Hepatic stellate cell (primary cell): ENCODE measurements around the gene SLIT1.
"Not testable (repeated sequence)": the region's sequence is repeated elsewhere in the genome, so short reads cannot be mapped to it uniquely, and the experiment has no call there.

Source experiments
- DNase-seq: peaks from one replicate; pipeline ENCODE4 v3.0.0; 2011; ENCODE audit warnings: low spot score

SLIT1 gene

DNA sequence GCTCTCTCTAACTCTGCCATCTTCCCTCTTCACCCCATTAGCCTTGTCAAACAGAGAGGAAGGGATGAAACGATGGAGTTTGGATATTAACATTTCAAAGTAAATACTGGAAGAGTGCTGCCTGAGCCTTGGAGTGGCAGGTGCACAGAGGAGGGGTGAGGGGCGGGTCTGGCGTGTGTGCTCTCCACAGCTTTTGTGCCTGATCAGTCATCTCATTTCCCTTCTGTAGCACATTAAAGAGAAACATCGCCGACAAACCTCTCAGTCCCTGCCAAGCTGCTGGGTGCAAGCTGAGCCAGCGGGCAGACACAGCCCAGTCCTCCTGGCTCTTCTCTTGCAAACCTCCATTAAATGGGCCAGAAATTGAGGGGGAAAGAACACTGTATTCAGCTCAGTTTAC, 76.2 kb downstream of the SLIT1 start:
- no peak for DNase-seq

DNA sequence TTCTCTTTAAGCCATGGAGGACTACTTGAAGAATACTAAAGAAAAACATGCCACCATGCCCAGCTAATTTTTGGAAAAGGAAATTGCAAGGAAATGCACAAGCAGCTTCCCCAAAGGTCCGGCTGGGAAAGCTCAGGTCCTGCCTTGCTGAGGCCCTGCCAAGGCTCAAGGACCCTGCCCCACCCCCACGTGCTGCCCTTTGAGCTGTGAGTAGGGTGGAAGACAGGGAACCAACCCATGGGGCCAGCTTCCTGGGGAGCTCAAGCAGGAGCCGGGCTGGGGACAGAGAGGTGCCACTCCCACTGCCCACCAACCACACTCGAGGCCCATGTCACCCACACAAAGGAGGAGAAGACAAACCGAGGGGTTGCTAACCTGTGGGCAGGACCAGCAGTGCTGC, 78.2 kb downstream of the SLIT1 start:
- DNase-seq: no peak

DNA sequence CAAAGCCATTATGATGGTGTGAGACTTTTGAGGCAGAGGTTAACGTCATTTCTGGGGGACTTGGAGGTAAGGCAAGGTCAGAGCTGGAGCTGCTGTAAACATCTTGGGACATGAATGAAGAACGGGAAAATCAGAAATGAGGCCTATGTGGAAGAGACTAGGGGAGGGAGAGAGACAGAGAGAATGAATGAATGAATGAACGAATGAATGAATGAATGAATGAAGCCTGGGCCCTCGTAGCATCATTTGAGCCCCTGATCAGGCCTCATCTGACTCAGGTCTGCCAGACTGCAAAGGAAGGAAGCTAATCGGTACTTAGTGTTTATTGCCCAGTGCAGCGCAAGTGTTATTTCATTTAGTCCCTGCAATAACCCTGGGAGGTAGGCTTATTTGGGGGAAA, 79.6 kb downstream of the SLIT1 start:
- no peak for DNase-seq

DNA sequence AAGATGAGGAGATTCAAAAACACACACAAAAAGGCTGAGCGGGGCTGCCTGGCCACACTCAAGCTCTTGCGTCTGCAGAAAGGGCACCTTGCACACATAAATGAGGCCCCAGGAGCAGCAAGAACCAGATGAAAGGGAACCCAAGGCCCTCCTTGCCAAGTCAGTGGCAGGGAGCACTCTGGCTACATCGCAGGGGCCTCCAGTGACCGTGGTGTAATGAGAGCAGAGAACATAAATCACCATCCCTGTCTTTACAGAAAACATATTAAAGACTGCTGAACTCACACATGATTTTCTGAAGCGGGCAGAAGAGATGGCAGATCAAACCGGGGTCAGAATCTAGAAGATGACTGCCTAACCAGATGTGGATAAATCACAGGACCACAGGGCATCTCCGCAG, 80.5 kb downstream of the SLIT1 start:
- no peak for DNase-seq

DNA sequence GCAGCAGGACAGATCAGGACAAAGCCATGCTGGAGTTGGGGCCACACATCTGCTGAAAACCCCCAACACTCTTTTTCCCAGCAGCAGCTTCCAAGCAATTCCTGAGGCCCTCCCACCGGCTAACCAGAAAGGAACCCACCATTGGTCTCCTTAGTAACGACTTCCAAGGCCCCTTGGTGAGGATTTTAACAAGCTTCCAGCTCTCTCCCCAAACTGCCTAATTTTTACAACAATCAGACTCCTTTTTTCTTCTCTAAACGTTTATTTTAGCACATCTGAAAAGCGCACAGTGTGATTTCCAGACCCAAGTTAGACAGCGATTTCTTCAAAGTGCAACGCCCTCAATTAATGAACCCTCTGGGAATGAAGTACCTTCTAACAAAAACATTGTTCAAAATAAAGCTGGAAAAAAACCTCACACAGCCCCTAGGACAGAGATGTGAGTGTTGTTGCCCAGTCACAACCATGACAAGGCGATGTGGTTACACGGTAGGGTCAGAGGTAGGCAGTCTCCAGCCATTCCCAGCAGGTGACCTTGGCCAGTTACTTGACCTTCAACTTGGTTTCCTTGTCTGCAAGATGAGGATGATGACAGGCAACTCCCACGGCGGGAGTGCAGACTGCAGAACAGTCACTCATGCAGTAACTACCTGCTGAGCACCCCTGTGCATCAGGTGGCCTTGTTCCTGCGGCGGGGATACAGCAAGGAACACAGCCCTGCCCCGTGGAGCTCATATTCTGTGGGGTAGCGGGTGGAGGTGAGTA, 82.3 kb downstream of the SLIT1 start:
- DNase-seq: no peak

DNA sequence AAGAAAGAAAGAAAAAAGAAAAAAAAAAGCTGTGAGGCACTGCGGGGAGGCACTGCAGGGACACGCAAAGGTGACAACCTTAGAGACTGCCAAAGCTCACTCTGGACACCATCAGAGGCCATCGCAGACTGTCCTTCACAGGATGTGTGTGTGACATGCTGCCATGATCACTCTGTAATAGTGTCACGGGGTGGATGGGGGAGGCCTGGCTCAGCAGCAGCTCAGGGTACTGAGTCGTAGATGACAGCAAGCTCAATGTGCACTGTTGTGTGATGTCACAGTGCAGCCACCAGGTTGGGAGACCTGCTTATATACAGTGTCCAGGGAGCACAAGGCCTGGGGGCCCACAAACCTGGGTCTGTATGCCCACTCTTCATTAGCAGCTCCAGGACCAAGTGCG, 83.3 kb downstream of the SLIT1 start:
- no peak for DNase-seq

DNA sequence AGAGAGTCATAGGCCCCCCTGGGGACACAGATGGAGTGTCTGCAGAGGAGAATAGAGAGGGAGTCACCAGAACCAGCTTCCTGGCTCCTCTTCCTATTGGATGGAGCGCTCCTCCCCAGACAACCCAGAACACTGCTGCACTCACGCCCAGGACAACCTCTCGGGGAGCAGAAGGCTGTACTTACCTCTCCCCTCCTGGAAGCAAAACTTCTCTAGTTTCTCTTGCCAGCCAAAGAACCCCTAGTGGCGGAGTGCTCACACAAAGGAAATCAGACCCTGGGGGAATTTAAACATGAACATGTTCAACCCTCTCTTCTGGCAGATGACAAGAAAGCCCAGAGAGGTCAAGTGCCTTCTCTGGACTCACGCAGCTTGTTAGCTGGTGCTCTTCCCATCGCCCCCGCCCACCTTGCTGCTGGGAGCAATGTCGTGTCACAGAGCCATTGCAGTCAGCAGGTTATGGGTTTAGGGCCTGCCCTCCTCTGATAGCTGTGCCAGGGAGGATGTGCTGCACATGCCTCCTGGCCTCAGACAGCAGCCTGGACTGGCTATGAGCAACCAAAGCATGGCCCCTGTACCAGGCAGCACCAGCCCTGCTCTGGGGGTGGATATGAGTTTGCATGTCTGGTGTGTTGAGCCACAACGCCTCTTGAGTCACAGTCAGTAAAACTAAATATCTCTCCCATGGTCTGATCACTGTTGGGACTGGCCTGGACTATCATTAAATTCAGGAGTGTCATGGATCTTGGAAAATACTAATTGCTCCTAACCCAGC, 84.4 kb downstream of the SLIT1 start:
- DNase-seq: no peak

DNA sequence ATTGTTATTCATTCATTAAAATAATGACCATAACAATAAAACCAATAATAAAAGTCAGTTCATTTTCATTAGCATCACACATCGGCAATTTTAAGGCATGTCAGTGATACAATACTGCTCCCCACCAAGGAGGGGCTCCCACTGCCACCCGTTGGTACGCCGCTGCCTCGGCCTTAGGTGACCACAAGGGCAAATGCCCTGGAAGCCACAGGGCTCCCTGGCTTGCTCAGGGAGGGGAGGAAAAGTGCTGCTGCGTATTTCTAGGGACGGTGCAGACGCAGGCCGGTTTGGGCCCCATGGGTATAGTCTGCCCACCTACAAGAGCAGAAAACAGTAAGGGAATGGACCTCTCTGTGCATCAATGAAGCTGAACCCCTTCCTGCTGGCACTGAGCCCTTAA, 85.1 kb downstream of the SLIT1 start:
- no peak for DNase-seq

DNA sequence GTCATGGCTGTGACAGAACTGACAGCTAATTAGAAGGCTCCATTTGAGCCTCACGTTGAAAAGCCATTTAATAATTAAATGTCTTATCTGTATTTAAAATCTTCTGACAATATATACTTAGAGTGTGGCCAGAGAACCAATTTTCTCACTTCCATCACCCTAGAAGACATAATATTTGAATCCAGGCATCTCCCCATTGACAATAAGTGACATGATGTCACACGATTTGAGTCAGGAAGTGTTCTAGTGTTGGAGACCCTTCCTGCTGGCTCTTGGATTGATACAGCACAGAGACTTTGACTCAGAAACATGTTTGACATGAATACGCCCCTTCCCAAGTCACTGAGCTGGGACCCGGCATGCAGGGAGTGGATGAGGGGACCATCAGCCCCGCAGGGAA, 85.9 kb downstream of the SLIT1 start:
- DNase-seq: no peak

DNA sequence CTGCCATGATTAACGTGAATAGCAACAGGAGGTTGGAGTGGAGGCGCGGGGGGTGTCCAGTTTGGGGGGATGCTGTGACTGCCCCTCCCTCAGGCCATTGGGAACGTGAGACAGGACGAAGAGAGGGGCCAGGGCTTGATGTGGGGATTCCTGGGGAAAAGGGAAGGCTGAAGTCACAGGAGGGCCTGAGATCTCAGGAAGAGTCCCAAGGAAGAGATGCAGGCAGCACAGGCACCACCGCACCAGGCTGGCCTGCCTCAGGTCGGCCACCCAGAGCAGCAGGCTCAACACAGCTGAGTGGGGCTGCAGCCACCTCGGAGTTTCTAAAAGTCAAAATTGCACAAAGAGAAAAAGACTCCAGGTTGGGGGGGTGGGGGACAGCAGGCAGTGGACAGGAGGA, 86.7 kb downstream of the SLIT1 start:
- no peak for DNase-seq

DNA sequence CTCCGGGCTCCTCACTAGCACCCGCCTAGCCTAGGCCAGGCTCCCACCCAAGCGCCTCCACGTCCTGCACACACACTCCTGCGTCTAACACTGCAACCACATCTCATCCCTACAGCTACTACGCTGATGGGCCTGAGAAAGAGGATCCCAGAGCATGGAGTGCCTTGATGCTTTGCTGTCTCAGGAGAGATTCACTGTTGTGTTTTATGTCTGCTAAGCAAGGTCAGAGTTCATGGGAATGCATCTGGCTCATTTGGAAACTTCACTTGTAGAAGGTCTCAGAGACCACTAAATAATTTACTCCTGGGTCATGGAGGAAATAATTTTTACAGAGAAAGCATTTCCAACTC, 88.7 kb downstream of the SLIT1 start:
- no peak for DNase-seq

DNA sequence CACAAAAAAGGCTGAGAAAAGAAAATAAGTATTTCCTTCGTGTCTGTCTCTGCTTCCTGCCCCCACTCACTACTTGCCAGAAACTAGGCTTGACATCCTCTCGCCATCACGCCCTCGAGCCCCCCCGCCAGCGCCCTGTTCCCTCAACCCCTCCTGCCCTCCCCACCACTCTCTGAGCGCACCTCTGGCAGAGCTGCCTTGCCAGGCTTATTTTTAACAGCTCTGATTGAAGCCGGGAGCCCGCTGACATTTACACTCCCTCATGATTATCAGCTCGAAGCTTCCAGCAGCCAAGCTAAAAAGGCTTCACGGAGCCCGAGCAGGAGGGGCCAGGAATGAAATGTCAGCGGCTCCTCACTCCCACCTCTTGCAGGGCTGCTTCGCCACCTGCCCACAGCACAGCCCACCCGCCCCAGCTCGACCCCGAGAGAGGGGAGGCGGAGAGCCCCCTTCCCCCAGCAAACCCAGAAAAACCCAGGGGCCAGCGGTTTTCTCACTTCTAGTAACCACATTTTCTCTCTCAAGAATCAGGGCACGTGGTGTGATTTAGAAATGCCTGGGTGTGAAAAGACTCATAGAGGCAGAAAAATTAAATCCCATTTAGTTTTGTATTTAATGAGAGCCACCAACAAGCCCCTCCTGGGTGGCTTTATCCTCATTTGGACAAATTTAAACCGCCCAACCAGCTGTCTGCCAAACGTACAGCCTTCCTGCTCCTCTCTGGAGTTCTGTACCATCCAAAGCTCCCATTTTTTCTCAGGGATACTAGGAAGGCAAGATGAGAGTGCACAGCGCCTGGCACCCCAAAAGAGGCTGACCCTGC, 89.3 kb downstream of the SLIT1 start:
- no peak for DNase-seq

DNA sequence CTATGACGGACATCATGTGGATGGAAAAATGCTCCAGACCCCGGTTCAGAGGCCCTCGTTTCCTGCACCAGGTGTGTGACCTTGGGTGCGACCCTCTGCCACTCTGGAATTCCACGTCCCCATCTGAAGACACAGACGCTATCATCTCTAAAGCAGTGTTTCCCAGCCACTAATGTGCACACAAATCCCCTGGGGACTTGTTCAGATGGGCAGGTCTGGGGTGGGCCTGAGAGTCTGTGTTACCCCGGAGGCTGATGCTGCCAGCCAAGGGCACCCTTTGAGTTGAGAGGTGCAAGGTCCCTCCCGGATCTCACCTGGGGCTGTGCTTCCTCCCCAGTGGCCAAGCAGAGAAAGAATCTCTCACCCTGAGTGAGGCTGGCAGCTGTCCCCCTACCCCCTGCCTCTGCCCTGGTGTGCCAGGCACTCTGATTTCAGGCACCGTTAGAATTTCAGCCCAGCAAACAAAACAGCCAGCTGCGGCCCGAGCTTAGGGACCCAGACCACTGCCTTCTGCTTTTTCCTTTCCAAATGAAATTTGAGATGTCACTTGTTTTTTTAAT, 90.0 kb downstream of the SLIT1 start:
- no peak for DNase-seq

DNA sequence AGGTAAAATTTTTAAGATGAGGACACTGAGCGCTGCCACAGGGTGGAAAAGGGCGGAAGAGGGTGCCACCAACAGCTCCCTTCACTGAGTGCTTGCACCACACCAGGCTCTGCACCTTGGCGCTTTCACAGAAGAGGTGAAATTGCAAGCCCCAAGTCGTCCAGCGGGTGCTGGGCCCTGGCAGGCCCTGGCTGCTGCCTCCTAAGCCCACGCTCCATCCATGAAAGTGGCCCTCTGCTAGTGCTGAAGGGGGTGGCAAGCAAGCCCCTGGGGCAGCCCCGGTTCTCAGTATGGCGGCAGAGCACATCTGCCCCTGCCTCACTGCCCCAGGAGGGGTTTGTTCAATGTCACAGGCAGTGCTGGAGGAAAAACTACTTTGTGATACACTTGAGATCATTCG, 95.1 kb downstream of the SLIT1 start:
- DNase-seq: no peak

DNA sequence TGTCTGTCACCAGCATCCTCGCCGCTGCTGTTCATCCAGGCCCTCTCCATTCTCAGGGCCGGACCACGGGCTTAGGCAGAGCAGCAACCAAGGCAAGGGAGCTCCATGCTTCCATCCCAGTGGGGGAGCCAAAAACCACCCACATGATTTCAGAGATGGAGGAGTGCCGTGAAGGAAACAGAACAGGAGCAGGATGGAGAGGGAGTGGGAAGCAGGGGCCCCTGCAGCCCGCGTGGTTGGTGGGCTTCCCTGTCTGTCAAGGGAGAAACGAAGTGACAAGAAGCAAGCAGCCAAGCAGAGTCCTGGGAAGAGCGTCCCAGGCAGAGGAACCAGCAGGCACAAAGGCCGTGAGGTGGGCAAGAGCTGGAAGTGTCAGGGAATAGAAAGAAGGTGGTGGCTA, 95.7 kb downstream of the SLIT1 start:
- DNase-seq: no peak

DNA sequence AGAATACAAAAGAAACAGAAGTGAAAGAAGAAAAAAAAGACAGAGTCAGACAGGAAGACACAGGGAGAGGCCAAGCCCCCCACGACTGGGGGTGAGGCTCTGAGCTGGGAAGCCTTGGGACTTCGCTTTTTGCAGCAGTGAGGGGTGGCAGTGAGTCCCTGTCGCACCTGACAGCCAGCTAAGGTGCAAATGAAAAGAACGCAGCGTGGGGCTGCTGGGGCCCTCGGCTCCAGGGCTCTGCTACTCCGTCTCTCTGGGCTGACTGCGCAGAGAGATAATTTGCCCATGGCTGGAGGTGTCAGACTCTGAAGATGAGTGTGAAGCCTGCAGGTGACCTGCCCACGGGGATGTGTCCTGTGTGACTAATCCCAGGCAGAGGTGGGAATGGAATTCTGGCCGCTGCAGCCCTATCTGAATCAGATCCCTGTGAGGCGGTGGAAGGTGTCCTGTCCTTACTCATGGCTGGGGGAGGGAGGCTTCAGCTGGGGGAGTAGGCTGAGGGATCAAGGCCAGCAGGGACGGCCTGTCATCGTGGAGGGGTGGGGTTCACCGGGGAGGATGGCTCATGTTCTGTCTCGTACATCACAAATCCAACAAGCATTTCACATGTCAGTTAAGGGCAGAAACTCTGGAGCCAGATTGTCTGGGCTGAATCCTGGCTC, 96.4 kb downstream of the SLIT1 start:
- no peak for DNase-seq

DNA sequence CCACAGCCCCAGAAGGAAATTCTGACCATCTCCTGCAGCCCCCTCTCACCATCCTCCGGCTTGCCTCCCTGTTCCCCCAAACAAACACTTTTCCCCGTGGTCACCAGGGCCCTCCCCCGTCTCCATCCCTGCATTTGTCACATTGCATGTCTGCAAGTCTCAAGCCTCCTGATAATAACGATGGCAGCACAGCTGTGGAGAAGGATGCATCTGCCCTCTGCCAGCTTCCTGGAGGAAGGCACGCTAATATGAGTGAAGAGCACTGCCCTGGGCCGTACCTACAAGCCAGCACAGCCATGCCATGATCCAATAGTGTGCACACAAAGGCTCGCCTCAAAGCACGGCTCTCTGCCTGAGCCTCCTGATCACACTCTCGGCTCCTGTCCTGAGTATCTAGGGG, 98.5 kb downstream of the SLIT1 start:
- DNase-seq: no peak

DNA sequence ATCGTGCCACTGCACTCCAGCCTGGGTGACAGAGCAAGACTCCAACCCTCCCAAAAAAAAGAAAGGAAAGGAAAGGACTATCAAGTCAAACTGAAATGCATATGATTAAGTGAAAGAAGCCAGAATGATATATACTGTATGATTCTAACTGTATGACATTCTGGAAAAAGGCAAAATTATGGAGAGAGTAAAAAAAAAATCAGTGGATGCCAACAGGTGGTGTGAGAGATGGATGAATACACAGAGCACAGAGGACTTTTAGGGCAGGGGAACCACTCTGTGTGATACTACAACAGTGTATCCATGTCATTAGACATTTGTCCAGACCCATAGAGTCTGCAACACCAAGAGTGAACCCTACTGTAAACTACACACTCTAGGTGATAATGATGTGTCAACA, 99.2 kb downstream of the SLIT1 start:
- no peak for DNase-seq

DNA sequence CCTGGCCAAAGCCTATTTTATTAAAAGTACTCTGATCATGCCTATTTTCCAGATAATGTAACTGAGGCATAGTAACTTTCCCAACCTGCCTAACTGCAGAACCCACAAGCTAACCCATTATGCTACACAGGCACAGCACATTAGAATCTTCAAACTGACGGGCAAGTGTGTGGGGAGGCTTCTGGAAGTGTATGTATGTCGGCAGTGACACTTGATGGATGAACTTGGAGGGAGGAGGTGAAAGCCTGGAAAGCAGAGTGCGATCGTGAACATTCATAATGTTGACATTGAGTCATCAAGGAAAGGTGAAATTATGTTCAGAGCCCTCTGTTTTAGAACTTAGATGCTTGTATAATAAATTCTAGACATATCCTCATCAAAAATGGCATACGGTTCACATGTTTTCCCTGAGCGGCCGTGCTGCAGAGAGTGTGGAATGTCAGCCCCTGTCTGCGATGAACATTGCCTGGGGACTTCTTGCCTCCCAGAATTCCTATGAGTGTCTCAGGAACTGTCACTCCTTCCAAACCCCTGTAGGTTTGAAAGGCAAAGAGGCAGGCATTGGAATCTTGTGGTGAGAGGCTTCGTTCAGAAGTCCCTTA, 102.4 kb downstream of the SLIT1 start:
- DNase-seq: no peak

DNA sequence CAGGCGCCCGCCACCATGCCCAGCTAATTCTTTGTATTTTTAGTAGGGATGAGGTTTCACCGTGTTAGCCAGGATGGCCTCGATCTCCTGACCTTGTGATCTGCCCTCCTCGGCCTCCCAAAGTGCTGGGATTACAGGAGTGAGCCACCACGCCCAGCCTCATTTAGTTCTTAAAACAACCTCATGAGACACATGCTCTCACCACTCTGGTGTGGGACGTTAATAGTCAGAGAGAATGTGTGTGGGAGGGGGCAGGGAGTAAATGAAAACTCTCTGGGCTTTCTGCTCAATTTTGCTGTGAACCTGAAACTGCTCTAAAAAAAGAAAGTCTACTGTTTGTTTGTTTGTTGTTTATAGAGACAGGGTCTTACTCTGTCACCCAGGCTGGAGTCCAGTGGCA, 103.2 kb downstream of the SLIT1 start:
- DNase-seq: not testable (repeated sequence)

DNA sequence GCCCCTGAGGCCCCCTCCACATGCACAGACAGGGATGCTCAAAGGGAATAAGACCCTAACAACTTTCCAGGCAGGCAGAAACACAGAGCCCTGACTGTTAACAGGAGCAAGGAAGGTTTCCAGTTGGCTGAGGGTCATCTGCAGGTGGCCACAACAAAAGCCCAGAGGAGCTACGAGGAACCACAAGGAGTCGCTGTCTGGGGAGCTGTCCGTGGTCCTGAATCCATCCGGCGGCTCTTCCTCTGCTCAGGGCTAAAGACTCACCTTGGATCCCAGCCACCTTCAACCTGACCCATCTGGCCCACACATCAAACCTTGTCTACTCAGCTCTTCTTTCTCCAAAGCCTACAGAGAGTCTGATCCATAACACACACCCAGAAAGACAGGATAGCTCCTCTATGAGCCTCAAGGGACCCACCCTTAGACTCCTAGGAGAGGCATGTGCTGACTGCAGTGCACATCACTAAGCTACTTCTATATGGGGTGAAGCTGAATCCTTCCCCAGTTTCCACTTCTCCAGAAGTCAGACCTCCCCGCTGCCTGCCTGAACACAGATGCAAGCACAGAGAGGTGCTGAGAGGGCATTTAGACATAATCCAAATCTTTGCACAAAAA, 104.0 kb downstream of the SLIT1 start:
- peak; percentile 67 for DNase-seq
